Tibial nerve (tissue), 4 donors: Measurements from ENCODE around the gene LINC00305. TPM values are rescaled to one million over a fixed set of nuclear protein-coding genes. Genes with fewer than 3 reads are reported as not detected.

Experiments used
- DNase-seq, 2 donors: peaks; one replicate each; pipeline ENCODE4 v3.0.0-alpha.2; 2019; ENCODE audit warnings: low spot score in 2 of 2
- H3K27ac ChIP-seq, 4 donors: fragments of 200-600 bp; sonication (generic) in 3 of 4; one replicate each; pipeline ENCODE4 v1.5.1; 2017 to 2019; ENCODE audit warnings: mild to moderate bottlenecking in 1 of 4
- H3K27me3 ChIP-seq, 2 donors: fragments of 200-600 bp; sonication (generic) in 1 of 2; one replicate each; pipeline versions ENCODE4 v1.5.1 to v1.6.0; 2017 to 2019
- H3K36me3 ChIP-seq, 3 donors: fragments of 200-600 bp; sonication (generic); one replicate each; pipeline ENCODE4 v1.5.1; 2018 to 2019
- H3K4me1 ChIP-seq, 4 donors: fragments of 200-600 bp; sonication (generic) in 3 of 4; one replicate each; pipeline ENCODE4 v1.5.1; 2017 to 2019
- H3K4me3 ChIP-seq, 4 donors: fragments of 200-600 bp; sonication (generic) in 3 of 4; one replicate each; pipeline ENCODE4 v1.5.1; 2017 to 2019; ENCODE audit warnings: mild to moderate bottlenecking in 1 of 4, moderate library complexity in 1 of 4
- H3K9me3 ChIP-seq, 4 donors: fragments of 200-600 bp; sonication (generic) in 3 of 4; one replicate each; pipeline ENCODE4 v1.5.1; 2017 to 2019
- EP300 ChIP-seq, 2 donors: sonication (generic); formaldehyde crosslinking; IDR thresholded peaks; one replicate each; pipeline ENCODE4 v1.6.1; 2017; ENCODE audit warnings: antibody characterized with exemption in 2 of 2, mild to moderate bottlenecking in 1 of 2
- POLR2A ChIP-seq, 2 donors: fragments of 450-650 bp; IDR thresholded peaks; one replicate each; pipeline ENCODE4 v1.6.1; 2017; ENCODE audit warnings: antibody characterized with exemption in 2 of 2, mild to moderate bottlenecking in 2 of 2, moderate library complexity in 2 of 2
- WGBS, 2 donors: methylation state at CpG; one replicate each; pipeline ENCODE4 v1.1.5; 2018; 5-methylcytosine and 5-hydroxymethylcytosine counted together
- total RNA-seq, 4 donors: library from RNA; depleted of rRNA; stranded (reverse); fragments of >200 nt; gene quantifications; one replicate each; pipeline ENCODE4 v1.1.0, GENCODE V29; 2016
- TF ChIP-seq, protein P1 (sequence below), 5 experiments: fragments of 200-600 bp in 3 of 5; fragments of 450-650 bp in 2 of 5; sonication (generic) in 3 of 5; IDR thresholded peaks; one replicate each; pipeline ENCODE4 v1.5.1; 2016 to 2019; ENCODE audit warnings: antibody characterized with exemption in 5 of 5, mild to moderate bottlenecking in 3 of 5, moderate library complexity in 2 of 5

The LINC00305 gene
- total RNA-seq, 4 donors from 2014 or later: not detected

DNA sequence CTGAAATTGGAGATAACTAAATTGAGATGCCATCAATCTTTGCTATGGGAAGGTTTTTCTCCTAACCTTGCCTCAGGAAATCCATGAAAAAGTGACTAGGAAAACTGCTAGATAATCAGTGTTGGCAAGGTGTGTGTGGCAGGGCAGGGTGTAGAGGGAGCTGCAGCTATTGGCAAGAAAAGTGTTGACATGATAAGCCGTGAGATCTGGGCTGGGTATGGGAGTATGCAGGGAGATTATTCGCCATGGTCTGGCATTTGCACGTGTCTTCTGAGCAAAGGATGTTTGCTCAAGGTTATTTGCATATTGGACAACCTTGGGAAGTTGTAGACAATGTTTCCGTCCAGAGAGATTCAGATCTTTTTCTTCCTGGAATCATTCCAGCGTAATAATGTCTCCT lies 104.3 kb downstream of the LINC00305 start:
- TF ChIP-seq, protein P1, sequence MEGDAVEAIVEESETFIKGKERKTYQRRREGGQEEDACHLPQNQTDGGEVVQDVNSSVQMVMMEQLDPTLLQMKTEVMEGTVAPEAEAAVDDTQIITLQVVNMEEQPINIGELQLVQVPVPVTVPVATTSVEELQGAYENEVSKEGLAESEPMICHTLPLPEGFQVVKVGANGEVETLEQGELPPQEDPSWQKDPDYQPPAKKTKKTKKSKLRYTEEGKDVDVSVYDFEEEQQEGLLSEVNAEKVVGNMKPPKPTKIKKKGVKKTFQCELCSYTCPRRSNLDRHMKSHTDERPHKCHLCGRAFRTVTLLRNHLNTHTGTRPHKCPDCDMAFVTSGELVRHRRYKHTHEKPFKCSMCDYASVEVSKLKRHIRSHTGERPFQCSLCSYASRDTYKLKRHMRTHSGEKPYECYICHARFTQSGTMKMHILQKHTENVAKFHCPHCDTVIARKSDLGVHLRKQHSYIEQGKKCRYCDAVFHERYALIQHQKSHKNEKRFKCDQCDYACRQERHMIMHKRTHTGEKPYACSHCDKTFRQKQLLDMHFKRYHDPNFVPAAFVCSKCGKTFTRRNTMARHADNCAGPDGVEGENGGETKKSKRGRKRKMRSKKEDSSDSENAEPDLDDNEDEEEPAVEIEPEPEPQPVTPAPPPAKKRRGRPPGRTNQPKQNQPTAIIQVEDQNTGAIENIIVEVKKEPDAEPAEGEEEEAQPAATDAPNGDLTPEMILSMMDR (IDR thresholded peaks at IDR 0.05): no peak
- TF ChIP-seq EP300 (IDR thresholded peaks at IDR 0.05) (no peak), POLR2A (IDR thresholded peaks at IDR 0.05) (no peak)
- Histone ChIP-seq H3K9me3 (peaks cover 0 to 13% (median 0%) of the 10 kb centered on the region in 4 donors), H3K4me3 (no peak overlapping the region), H3K27ac (no peak overlapping the region), H3K36me3 (no peaks in the 10 kb centered on the region), H3K27me3 (no peaks in the 10 kb centered on the region), H3K4me1 (no peaks in the 10 kb centered on the region)
- DNase-seq: no peak
- WGBS, 2 donors: 76 to 77% methylated on average over 5 of the region's 5 CpGs

DNA sequence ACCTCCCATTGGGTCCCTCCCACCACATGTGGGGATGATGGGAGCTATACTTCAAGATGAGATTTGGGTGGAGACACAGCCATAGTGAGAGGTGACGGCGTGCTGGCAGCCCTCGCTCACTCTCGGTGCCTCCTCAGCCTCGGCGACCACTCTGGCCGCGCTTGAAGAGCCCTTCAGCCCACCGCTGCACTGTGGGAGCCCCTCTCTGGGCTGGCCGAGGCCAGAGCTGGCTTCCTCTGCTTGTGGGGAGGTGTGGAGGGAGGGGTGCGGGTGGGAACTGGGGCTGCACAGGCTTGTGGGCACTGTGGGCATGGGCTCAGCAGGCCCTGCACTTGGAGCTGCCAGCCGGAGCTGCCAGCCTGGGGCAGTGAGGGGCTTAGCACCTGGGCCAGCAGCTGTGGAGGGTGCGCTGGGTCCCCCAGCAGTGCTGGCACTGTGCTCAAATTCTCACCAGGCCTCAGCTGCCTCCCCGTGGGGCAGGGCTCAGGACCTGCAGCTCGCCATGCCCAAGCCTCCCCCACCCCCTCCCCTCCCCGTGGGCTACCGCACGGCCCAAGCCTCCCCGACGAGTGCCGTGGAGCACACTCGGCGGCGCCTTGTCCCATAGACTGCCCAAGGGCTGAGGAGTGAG lies 106.0 kb downstream of the LINC00305 start:
- 96 to 98% methylated on average over 14 to 19 of the region's 24 CpGs for WGBS, 2 donors
- TF ChIP-seq POLR2A (IDR thresholded peaks at IDR 0.05) (no peak), EP300 (IDR thresholded peaks at IDR 0.05) (no peak)

DNA sequence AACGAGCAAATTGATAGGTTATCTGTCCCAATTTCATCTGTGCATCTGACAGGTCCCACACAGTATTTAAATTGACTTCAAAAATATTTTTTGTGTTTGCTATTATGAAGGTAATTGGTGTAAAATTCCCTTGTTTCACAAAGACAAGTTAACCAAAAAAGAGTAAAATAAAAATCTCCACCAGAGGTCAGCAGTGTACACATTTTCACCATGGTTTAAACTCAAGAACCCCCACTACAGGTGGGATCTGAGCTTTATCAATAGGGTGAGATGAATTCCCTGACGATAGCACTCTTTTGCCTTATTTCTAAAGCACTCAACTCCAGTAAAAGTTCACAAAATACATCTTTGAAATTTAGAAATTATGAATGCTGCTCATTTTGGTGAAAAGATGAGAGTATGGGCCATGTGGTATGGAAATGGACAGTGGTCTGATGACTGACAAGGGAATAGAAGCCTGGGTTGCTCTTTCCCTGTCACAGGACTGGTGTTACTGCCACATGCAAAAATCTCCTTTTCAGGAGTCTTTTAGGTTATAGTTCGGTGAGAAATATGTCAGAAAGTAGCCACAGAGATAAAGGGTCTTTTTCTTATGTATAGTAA lies 111.0 kb downstream of the LINC00305 start:
- H3K36me3 ChIP-seq: no peaks in the 10 kb centered on the region
- H3K4me1 ChIP-seq: no peaks in the 10 kb centered on the region
- DNase-seq: no peak
- H3K9me3 ChIP-seq: peaks cover 0 to 8% (median 0%) of the 10 kb centered on the region in 4 donors
- TF ChIP-seq, protein P1 (IDR thresholded peaks at IDR 0.05): peak; percentile 30 to 52 (median 44)
- TF ChIP-seq EP300 (IDR thresholded peaks at IDR 0.05): no peak
- no peak for TF ChIP-seq POLR2A (IDR thresholded peaks at IDR 0.05)
- H3K27ac ChIP-seq: no peak overlapping the region
- WGBS, 2 donors: 19 to 24% methylated on average over 3 of the region's 3 CpGs
- no peaks in the 10 kb centered on the region for H3K27me3 ChIP-seq
- no peak overlapping the region for H3K4me3 ChIP-seq

More for the DNA sequence above, 106.0 kb downstream of the LINC00305 start:
- Histone ChIP-seq H3K36me3 (no peaks in the 10 kb centered on the region), H3K27me3 (no peaks in the 10 kb centered on the region), H3K4me3 (no peak overlapping the region), H3K9me3 (peaks cover 0 to 13% (median 0%) of the 10 kb centered on the region in 4 donors), H3K27ac (no peak overlapping the region), H3K4me1 (no peaks in the 10 kb centered on the region)
- DNase-seq: no peak

- Histone ChIP-seq H3K9me3 (no peaks in the 10 kb centered on the region), H3K36me3 (no peaks in the 10 kb centered on the region), H3K4me3 (no peak overlapping the region), H3K27ac (no peak overlapping the region), H3K4me1 (no peaks in the 10 kb centered on the region), H3K27me3 (no peaks in the 10 kb centered on the region)
- 58 to 76% methylated on average over 6 of the region's 6 CpGs for WGBS, 2 donors
- TF ChIP-seq EP300 (IDR thresholded peaks at IDR 0.05) (no peak), POLR2A (IDR thresholded peaks at IDR 0.05) (no peak)
- TF ChIP-seq, protein P1 (IDR thresholded peaks at IDR 0.05): no peak
- DNase-seq: no peak
Measured at GRCh38 chr18:64032312-64032711, 116.6 kb downstream of the LINC00305 start.

DNA sequence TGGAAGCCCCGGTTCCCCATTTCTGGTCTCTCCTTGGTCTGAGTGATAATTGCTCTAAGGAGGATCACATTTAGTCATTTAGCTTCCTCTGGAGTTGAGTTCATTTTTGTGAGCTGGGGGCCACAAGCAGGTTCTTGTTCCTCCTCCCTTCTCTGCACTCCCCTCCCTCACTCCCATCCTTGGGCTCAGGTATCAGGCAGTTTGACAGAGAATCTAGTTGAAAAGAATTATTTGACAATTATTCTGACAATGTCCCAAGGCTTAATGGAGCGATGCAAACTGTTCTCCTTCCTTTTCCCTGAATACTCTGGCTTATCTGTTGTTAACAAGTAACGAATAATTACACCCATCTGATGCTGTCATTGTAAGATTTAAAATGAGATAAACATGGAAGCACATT lies 117.5 kb downstream of the LINC00305 start:
- Histone ChIP-seq H3K36me3 (no peaks in the 10 kb centered on the region), H3K27me3 (no peaks in the 10 kb centered on the region), H3K4me3 (no peak overlapping the region), H3K4me1 (no peaks in the 10 kb centered on the region), H3K27ac (no peak overlapping the region), H3K9me3 (no peaks in the 10 kb centered on the region)
- TF ChIP-seq, protein P1 (IDR thresholded peaks at IDR 0.05): no peak
- no peak for TF ChIP-seq EP300 (IDR thresholded peaks at IDR 0.05)
- no peak for TF ChIP-seq POLR2A (IDR thresholded peaks at IDR 0.05)
- WGBS, 2 donors: 86 to 91% methylated on average over 3 of the region's 3 CpGs
- no peak for DNase-seq

Other genes with a start within 250 kb of the LINC00305 start
- under 1 TPM in 1 of 4 donors, not detected in 3; 0.22 TPM for gene SERPINB10, start 241.1 kb downstream of the LINC00305 start, total RNA-seq
- under 1 TPM in 2 of 4 donors, not detected in 2; 0.63 to 0.87 TPM for gene HMSD, start 199.8 kb downstream of the LINC00305 start, total RNA-seq
- gene SERPINB8, start 179.0 kb downstream of the LINC00305 start, total RNA-seq: 10 to 100 TPM; 10.9 to 29.4 (median 17.9) TPM